GM21423 (cell line): ENCODE measurements around the gene PAFAH1B1.
"Not testable (repeated sequence)": the region's sequence is repeated elsewhere in the genome, so short reads cannot be mapped to it uniquely, and the experiment has no call there.

Experiments used
- ATAC-seq: cut with Tn5 transposase; IDR thresholded peaks from one replicate; pipeline ENCODE4 v1.9.1; 2021; ENCODE audit warnings: mild to moderate bottlenecking, moderate library complexity; ENCODE audit not compliant: unreplicated experiment

PAFAH1B1 gene

DNA sequence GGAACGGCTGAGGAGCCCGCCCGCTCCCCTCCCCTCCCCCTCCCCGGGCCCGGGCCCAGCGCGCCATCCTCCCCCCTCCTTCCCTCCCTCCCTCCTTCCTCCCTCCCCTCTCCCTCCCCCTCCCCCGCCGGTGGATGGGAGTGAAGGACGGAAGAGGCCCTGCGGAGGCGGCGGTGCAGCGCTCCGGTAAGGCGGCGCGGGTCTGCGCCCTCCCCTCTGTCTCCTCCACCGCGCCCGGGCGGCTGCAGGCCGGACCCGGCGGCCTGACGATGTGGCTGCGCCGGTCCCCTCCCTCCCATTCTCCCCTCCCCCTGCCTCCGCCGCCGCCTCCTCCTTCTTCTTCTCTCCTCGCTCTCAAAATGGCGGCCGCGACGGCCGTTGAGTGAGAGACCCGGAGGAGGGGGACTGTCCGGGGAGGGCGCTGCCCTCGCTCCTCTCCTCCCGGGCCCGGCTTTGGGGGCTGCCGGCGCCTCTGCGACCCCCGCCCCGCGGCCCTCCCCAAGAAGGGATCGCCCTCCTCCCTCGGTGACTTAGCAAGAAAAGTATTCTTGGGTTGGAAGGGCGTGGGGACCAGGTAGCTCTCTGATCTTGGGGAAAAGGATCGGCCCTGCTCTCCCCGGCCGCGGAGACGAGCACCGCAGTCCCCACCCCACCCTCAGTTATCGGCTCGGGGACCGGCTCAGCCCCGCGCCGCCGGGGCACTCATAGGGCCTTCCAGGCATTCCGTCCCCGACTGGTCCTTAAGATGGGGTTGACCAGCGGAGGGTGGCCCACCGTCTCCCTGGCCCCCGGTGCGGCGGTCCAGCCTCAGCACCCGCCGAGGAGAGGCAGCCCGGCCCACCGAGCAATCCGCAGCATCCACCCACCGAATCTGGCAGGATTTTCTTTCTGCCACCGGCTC, 617 bp downstream of the PAFAH1B1 start:
- peak; percentile 42 for ATAC-seq

DNA sequence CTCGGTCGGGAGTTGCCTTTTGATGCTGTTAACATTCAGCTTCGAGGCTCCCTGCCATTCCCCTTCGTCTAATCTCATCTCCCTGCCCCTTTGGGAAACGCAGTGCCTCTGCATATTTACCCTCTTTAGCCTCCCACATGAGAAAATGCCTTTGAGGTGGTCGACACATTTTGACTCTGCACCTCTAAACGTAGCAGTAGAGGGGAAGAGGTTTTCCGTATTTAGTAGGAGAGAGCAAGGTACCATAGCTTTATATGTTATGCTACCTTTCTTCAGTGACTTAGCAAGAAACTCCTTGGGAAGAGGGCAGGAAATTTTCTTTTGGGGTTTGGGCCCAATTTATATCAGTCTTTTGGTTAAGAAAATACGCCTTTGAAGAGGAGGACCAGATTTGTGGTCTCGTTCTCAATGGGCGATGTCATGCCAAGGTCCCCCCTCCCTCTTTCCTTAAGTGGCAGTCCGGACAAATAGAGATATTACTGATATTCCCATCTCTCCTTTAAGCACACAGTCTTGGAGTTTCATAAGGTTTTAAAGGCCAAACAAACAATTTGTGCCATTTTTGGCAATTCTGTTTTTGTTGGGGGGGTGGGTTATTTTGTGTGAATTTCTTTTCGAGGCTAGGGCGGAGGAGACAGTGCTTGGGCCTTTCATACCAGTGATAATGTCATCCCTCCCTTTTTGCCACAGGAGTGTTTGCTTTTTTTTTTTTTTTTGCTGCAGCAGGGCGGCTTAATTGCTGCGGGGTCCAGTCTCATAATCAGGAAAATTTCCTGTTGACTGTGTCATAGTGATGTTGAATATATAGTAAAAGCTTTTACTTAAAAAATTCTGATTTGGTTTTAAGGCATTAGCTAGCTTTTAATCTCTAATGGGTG, 1.5 kb downstream of the PAFAH1B1 start:
- ATAC-seq: no peak

DNA sequence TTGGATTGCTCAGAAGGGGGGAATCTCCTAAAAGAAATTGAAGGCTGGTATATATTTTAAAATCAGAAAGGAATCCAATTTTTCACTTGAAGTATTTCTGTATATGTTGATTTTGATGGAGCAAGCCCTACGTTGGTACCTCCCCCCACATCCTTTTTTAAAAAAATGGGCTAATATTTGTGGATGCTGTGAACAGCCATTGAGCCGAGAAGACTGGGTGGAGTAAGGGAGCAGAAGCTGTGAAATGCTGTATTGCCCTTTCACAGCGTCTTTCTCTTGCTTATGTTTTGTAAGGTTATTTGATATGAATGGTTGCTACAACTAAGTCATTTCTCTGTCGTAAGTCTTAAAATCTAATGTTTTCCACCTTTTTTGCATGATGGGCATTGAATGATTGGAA, 2.3 kb downstream of the PAFAH1B1 start:
- no peak for ATAC-seq

- ATAC-seq: no peak
These were observed 4.7 kb downstream of the PAFAH1B1 start for GRCh38 chr17:2598166-2598565.

- ATAC-seq: no peak
These were observed 9.2 kb downstream of the PAFAH1B1 start for GRCh38 chr17:2602597-2603017.

DNA sequence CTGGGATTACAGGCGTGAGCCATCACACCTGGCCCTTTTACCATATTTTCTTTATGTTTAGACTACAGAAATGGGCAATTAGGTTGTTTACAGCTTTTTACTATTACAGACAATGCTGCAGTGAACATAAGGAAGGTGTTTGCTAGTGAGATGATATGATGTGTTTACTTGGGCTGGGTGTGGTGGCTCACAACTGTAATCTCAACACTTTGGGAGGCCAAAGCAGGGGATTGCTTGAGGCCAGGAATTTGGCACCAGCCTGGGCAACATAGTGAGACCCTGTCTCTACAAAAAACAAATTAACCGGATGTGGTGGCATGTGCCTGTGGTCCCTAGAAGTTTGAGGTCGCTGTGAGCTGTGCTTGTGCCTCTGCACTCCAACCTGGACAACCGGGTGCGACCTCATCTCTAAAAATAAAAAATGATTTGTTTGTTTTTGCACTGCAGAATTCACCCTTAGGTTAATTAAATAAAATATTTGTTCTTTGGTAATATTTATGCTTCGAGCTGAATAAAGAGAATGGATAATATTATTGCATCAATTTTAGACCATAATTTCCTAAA, 15.0 kb downstream of the PAFAH1B1 start:
- no peak for ATAC-seq

DNA sequence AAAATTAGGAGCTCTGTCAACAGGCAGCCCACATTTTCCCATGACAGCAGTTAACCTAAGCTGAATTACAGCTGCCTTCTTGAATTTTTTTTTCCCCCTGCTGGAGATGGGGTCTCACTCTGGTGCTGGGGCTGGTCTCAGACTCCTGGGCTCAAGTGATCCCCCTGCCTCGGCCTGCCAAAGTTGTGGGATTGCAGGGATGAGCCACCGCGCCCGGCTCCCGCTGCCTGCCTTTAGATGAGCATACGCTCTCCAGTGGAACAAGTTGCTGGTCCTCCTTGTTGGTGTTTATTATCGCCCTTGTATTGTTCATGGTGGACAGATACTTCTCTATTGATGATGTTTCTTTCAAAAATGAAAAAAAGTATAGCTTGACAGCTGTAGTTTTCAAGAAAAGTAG, 15.6 kb downstream of the PAFAH1B1 start:
- no peak for ATAC-seq

DNA sequence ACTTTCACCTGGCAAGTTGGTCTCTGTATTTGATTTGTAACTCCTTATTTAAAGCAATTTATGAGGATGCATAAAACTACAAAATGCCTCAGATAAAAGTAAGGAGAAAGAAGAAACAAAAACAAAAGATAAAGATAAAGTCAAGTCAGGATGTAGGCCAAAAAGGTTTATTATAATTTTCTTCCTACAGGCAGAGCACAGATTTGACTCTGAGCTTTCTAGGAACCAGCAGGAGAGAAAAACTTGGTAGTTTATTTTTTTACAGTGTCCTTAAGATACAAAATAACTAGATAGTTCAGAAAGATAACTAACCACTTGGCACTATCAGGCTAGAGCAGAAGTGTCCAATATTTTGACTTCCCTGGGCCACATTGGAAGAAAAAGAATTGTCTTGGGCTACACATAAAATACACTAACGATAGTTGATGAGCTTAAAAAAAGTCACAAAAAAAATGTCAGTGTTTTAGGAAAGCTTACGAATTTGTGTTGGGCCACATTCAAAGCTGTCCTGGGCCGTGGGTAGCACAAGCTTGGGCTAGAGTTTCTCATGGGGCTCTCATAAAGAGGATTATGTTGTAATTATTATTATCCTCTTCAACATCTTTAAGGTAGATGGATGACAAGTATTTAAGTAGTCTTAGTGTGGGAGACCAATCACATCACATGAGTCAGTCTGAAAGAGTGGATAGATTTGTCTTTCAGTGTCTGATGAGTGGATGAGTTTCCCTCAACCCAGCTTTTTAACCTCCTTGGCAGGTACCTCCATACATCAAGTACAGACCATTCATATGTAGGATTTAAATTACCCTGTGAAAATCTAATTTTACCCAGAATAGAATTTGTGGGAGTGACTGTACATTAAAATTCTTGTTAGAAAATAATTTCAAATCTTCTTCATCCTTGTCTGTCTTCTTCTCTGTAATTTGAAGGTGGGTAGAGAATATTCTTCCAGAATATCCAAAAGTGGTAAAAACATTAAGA, 17.0 kb downstream of the PAFAH1B1 start:
- no peak for ATAC-seq

- no peak for ATAC-seq
These were observed 18.2 kb downstream of the PAFAH1B1 start for GRCh38 chr17:2611627-2612026.

GRCh38 chr17:2612630-2613029, 19.2 kb downstream of the PAFAH1B1 start:
- ATAC-seq: no peak

DNA sequence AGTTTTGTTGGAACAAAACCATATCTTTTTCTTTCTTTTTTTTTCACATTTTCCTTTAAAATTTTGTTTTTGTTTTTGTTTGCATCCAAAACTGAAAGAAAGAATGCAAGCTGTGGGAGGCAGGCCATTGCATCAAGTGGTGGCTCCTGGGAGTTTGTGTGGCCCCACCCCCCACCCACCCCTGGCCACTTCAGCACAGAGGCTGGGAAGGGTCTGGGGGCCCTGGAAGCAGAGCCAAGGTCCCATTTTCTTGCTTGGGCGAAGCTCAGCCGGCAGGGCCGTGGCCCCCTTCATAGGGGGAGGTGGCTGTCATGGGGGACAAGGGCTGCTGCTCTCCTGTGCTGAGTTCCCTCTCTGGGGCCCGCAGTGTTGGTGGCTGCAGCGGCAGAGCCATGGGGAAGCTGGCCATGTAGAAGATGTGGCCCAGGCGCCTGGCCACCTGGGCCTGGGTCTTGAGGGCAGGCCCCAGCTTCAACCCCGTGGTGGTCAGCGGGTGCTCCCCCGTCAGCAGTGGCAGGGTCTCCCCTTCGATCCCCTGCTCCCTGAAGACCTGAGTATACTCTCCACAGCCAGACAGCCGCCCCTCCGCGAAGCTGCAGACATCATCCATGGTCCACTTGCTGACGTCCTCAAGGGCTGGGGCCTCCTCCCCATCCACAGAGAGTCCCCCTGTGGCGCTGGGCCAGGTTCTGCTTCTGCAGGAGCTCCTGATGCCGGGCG, 19.8 kb downstream of the PAFAH1B1 start:
- no peak for ATAC-seq

DNA sequence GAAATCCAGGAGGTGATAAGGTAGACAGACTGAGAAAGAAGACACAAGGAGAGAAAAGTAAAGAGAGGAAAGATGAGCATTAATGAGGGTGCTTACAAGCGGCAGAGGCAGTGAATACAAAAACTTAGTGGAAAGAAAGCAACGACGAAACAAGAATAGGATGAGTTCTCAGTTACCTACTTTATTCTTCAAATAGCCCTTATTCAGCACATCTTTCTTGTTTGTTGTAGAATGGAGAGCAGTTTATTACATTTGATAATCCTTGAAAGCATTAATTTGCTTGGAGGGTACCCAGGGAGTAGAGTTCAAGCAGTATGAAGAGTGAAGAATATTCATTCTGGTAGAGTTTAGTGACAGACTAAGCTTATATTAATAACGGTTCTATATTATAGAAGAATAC, 22.4 kb downstream of the PAFAH1B1 start:
- no peak for ATAC-seq

GRCh38 chr17:2621241-2621640, 27.8 kb downstream of the PAFAH1B1 start:
- no peak for ATAC-seq

GRCh38 chr17:2621951-2622405, 28.5 kb downstream of the PAFAH1B1 start:
- not testable (repeated sequence) for ATAC-seq

DNA sequence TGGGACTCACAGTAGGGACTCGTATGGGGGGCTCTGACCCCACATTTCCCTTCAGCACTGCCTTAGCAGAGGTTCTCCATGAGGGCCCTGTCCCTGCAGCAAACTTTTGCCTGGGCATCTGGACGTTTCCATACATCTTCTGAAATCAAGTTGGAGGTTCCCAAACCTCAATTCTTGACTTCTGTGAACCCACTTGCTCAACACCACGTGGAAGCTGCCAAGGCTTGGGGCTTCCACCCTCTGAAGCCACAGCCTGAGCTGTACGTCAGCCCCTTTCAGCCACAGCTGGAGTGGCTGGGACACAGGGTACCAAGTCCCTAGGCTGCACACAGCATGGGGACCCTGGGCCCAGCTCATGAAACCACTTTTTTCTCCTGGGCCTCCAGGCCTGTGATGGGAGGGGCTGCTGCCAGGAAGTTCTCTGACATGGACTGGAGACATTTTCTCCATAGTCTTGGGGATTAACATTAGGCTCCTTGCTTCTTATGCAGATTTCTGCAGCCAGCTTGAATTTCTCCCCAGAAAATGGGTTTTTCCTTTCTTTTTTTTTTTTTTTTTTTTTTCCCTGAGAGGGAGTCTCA, 29.4 kb downstream of the PAFAH1B1 start:
- not testable (repeated sequence) for ATAC-seq

DNA sequence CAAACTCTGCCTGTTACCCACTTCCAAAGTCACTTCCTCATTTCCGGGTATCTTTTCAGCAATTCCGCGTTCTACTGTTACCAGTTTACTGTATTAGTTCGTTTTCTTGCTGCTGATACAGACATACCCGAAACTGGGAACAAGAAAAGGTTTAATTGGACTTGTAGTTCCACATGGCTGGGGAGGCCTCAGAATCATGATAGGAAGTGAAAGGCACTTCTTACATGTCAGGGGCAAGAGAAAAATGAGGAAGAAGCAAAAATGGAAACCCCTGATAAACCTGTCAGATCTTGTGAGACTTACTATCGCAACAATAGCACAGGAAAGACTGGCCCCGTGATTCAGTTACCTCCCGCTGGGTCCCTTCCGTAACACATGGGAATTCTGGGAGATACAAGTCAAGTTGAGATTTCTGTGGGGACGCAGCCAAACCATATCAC, 30.9 kb downstream of the PAFAH1B1 start:
- no peak for ATAC-seq

DNA sequence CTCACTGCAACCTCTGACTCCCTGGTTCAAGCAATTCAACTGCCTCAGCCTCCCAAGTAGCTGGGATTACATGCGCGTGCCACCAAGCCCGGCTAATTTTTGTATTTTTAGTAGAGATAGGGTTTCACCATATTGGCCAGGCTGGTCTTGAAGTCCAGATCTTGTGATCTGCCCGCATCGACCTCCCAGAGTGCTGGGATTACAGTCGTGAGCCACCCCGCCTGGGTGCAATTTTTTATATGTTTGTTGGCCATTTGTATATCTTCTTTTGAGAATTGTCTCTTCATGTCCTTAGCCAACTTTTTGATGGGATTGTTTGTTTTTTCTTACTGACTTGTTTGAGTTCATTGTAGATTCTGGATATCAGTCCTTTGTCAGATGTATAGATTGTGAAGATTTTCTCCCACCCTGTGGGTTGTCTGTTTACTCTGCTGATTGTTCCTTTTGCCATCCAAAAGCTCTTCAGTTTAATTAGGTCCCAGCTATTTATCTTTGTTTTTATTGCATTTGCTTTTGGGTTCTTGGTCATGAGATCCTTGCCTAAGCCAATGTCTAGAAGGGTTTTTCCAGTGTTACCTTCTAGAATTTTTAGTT, 33.3 kb downstream of the PAFAH1B1 start:
- not testable (repeated sequence) for ATAC-seq

GRCh38 chr17:2628922-2629321, 35.5 kb downstream of the PAFAH1B1 start:
- not testable (repeated sequence) for ATAC-seq

DNA sequence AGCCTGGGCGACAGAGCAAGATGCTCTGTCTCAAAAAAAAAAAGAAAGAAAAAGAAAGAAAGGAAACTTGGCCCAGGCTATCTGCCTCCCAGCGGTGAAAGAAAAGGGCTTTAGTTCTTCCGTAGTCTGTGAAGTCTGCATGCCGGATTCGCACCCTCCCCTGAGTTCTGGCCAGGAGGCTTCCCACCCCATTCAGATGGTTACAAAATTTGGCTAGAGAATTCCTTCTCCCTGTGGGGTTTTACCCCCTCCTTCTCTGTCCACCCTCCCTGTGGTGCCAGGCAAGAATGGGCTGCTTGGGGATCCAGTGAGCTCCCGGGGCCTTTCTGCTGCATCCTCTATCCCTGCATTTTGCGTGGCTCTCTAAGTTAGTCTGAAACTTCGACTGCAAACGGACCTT, 37.8 kb downstream of the PAFAH1B1 start:
- ATAC-seq: no peak
